ENCODE measurements around the gene PPY.
"Not testable (repeated sequence)": the region's sequence is repeated elsewhere in the genome, so short reads cannot be mapped to it uniquely, and the experiment has no call there.

The PPY gene

DNA sequence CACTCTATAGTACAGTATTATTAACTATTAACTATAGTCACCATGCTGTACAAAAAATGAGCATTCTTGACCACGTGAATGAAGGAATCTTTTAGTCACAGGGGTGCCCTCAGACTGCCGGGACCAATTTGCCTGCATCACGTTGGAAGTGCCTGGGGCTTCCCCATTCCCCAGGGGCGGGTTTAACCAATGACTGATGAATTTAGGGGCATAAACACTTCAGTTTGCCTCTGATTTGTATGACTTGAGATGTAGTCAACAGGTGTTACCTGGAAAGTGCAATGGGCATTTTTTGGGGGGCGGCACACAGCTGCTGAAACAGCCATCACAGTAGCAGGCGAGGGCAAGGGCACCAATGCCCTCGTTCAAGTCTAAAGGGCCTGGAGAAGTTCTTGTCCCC lies 20.2 kb upstream of the PPY start:
- DNase-seq: no peak

GRCh38 chr17:43961954-43962353 lies 19.7 kb upstream of the PPY start:
- DNase-seq: no peak

- not testable (repeated sequence) for DNase-seq
Measured at GRCh38 chr17:43961292-43961691, 19.0 kb upstream of the PPY start.

DNA sequence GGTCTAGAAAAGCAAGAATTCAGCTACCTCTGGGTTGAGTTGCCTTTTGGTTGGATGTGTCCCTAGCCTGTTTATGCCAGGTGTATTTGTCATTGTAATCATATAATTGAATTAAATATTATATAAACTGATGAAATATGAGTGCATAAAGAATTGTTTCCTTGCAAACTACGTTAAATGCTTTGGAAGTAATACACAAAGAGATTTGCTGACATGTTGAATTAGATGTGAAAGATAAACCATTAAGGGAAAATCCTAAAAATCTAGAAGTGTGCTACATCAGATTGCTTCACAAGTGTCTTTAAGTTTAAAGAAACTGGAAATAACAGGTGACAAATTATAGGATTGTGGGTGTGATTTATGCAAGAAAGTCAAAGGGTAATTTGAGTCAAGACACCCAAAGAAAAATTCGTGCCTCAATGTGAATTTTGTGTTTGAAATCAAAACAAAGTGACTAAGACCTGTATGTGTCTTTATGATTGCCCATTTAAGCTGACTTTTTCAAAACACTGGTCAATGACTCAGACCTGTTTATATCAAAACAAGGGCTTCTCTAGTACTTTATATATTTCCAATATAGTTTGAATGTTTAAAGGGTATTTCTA lies 16.6 kb upstream of the PPY start:
- DNase-seq: no peak

GRCh38 chr17:43956222-43956621 lies 13.9 kb upstream of the PPY start:
- no peak for DNase-seq

- DNase-seq: no peak
Measured at GRCh38 chr17:43953746-43954145, 11.5 kb upstream of the PPY start, which contains the start of gene PYY. Gene PYY, minus strand, starts transcription at chr17:43953940. Its CDS starts 457 bp downstream, at chr17:43953483.

GRCh38 chr17:43952724-43953666 lies 10.7 kb upstream of the PPY start:
- DNase-seq: no peak

- DNase-seq: no peak
Measured at GRCh38 chr17:43952351-43952723, 10.1 kb upstream of the PPY start.

GRCh38 chr17:43951750-43952149 lies 9.5 kb upstream of the PPY start:
- no peak for DNase-seq

DNA sequence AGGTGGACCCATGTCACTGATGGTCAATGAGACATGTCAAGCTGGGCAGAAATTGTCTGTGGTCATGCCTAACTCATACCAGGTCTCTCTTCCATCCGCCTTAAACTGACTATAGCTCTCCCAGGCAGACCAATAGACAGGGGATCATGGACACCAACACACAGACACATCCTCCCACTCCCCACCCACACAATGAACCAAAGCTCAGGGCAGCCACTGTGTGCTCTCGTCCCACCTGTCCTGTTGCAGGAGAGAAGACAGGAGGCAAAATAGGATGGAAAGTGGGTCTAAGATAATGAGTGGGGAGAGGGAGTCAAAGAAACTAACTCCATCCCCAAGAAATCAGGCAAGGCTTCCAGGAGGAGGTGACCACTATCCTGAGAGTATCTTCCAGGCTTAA lies 8.3 kb upstream of the PPY start:
- DNase-seq: no peak

DNA sequence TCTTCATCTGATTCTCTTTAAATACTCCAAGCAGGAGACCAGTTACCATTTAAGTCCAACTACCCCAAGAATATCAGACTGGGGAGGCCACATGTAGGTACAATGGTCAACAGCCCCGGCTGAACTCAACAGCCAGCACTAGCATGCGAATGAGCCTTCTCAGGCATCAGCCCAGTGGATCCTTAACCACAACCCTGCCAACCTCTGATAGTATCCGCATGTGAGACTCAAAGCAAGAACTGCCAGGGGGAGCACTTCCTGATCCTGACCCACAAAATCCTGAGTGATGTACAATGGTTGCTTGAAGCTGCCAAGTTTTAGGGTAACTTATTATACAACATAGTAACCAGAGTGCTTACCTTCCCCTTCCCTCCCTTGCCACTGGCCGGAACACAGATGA lies 7.5 kb upstream of the PPY start:
- no peak for DNase-seq

DNA sequence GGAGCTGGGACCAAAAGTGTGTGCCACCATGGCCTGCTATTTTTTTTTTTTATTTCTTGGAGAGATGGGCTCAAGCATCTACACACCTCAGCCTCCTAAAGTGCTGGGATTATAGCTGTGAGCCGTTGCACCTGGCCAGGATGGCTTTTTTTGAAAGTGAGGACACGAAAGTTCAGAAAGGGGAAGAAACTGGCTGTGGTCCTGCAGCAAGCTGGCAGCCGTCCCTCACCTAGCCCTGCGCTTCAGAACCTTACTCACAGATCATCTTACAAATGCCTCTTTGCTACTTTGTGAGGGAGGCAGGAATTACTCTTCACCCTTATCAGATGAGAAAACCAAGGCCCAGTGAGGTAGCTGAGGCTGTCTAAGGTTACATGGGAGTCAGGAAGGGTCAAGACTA lies 4.5 kb upstream of the PPY start:
- no peak for DNase-seq

GRCh38 chr17:43945074-43945829 lies 3.0 kb upstream of the PPY start:
- peak; percentile 25 to 44 (median 26) for DNase-seq

DNA sequence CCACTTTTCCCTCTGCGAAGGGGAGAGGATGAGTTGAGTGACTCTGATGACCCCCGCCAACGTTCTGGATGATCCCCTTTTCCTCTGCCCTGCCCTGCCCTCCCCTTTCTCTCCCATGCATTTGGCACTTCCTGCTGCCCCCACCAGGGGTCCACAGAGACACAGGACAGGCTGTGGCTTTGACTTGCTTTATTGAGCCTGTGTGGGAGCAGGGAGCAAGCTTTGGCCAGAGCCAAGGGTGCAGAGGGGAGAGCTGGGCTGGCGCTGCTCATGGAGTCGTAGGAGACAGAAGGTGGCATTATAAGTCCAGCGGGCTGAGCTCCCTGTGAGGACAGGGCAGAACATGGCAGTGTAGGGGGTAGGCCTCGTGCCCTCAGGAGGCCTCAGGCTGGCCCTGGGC lies 1.6 kb downstream of the PPY start:
- DNase-seq: peak; percentile 35 to 48 (median 46)

DNA sequence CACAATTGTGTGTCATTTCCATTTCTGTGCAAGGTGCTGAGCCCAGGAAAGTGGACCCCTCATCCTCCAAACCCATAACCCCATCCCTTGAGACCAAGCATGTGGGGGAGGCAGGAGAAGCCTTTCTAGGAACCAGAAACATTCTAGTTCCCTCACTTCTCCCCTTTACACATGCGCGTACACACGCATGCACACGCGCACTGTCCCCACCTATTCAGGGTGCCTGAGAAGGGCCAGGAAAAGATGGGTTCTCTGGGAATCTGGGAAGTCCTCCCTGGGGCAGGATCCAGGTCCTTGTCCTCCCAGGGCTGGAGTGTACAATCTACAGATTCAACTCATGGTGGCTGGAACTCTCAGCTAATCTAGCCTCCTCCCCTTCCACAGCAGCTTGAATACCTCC lies 2.4 kb downstream of the PPY start:
- no peak for DNase-seq

- not testable (repeated sequence) for DNase-seq
Measured at GRCh38 chr17:43939452-43939851, 2.8 kb downstream of the PPY start.

GRCh38 chr17:43938838-43939182 lies 3.5 kb downstream of the PPY start:
- no peak for DNase-seq

DNA sequence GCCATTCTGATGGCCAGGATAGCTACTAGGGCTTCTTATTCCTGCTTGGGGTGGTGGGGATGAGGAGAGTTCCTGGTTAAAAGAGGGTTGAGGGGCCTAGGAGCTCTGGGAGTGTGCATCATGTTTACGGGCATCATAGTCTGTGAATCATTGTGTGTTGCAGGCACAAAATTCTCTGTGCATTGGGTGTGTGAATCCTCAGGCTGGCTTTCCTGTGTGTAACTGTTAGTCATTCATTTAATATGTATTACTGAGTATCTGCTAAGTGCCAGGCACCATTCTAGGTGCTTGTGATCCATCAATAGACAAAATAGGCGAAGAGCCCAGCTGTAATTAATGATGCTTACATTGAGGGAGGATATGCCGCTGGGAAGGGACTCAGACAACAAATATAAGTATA lies 5.8 kb downstream of the PPY start:
- DNase-seq: no peak

- no peak for DNase-seq
Measured at GRCh38 chr17:43935926-43936261, 6.4 kb downstream of the PPY start.

GRCh38 chr17:43935204-43935925 lies 6.9 kb downstream of the PPY start:
- DNase-seq: no peak

GRCh38 chr17:43932923-43933322 lies 9.4 kb downstream of the PPY start:
- no peak for DNase-seq

- DNase-seq: no peak
Measured at GRCh38 chr17:43932357-43932756, 9.9 kb downstream of the PPY start.

- no peak for DNase-seq
Measured at GRCh38 chr17:43931062-43931571, 11.2 kb downstream of the PPY start.

Measured in suppressor macrophage treated with lipopolysaccharide for 1 hour (primary cell).